Activated T-helper 9 cell treated with anti-CD3 and anti-CD28 coated beads, Interleukin-2, amount 50 U/mL, for 16 hours (primary cell): ENCODE measurements around the gene IRF5.

Source experiments
- DNase-seq: peaks from one replicate; pipeline ENCODE4 v3.0.0-alpha.2; 2020; ENCODE audit warnings: low read depth

Gene IRF5, protein sequence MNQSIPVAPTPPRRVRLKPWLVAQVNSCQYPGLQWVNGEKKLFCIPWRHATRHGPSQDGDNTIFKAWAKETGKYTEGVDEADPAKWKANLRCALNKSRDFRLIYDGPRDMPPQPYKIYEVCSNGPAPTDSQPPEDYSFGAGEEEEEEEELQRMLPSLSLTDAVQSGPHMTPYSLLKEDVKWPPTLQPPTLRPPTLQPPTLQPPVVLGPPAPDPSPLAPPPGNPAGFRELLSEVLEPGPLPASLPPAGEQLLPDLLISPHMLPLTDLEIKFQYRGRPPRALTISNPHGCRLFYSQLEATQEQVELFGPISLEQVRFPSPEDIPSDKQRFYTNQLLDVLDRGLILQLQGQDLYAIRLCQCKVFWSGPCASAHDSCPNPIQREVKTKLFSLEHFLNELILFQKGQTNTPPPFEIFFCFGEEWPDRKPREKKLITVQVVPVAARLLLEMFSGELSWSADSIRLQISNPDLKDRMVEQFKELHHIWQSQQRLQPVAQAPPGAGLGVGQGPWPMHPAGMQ

GRCh38 chr7:128937647-128938543 lies at the start of gene IRF5:
IRF5 (plus strand) TSS chr7:128937927; CDS start chr7:128942082, 4,155 bp downstream.
- DNase-seq, result no peak

GRCh38 chr7:128888039-128888755 lies 49.5 kb upstream of the IRF5 start:
- DNase-seq, result no peak

- no peak for DNase-seq
Measured at GRCh38 chr7:128888756-128889095, 49.0 kb upstream of the IRF5 start.

DNA sequence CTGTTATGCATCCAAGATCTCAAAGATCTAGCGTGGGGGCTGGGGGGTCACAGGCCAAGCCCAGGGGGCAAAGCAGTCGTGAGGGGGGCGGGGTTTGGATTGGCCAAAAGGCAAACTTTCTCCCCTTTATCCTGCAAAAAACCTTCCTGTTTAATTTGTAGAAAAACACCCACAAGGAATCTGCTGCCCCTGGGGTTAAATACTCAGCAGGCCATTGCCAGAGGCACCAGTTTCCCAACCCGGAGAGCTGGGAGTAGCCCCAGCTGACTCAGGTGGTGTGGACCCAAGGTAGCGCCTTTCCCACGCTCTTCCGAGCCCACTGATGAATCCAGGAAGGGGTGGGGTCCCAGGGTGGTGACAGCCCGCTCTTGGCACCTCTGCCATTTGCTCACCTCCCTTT lies 48.6 kb upstream of the IRF5 start:
- DNase-seq, result no peak

DNA sequence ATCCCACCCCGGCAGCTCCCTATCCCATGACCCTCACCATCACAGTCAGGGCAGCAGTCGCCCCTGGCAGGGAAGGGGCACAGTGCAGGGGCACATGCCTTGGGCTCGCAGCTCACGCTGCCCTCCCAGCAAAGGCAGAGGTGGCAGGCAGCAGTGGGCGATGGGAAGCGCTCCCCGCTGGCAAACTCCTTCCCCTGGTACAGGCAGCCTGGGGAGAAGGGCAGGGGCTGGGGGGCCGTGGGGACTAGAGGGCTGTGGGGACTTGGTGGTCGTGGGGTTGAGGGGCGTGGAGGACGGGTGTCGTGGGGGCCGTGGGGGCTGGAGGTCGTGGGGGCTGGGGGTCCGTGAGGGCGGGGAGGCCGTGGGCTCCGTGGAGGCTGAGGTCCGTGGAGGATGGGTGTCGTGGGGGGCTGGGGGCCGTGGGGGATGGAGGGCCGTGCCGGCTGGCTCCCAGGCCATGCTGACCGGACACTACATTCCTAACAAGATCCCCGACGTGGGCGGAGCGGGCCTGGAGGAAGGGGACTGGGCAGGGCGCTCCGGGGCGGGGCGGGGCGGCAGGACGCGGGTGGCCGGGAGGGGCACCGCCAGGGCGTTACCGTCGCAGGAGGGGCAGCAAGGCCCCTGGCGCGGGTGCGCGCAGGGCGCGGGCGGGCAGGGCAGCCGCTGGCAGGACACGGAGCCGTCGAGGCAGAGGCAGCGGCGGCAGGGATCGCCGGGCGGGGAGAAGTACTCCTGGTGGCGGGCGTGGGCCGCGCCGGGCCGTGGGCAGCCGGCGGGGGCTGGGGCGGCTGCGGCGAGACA lies 47.2 kb upstream of the IRF5 start:
- no peak for DNase-seq

- no peak for DNase-seq
Measured at GRCh38 chr7:128891110-128891941, 46.4 kb upstream of the IRF5 start.

- DNase-seq, result no peak
Measured at GRCh38 chr7:128891942-128892269, 45.8 kb upstream of the IRF5 start.

DNA sequence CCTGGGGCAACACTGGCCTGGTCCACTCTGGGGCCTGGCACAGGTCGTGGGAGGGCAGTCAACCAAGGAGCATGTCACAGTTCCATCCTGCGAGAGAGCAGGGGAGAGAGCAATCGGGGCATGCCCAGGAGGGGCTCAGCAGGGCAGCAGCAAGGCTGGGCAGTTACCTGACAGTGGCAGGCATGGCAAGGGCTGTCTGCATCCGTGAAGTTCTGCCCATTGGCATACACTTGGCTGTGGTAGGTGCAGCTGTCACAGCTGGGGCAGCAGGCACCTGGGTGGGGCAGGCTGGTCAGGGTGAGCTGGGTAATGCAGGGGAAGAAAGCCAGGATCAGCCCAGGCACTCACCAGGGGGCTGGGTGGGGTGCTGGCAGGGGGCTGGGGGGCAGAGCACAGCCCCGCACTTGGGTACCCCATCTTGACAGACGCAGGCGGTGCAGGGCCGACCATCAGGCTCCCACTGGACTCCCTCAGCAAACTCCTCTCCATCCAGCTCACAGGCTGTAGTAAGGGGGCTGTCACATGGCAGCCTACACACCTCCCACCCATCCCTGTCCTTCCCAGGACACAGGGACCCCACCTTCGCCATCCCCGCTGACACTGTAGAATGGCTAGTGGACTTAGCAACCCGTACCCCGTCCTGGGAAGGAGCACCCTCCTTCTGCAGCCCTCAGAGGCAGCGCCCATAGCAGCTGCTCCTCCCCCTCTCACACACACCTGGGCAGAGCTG lies 45.0 kb upstream of the IRF5 start:
- no peak for DNase-seq

GRCh38 chr7:128893251-128894100 lies 44.3 kb upstream of the IRF5 start:
- DNase-seq, result no peak

DNA sequence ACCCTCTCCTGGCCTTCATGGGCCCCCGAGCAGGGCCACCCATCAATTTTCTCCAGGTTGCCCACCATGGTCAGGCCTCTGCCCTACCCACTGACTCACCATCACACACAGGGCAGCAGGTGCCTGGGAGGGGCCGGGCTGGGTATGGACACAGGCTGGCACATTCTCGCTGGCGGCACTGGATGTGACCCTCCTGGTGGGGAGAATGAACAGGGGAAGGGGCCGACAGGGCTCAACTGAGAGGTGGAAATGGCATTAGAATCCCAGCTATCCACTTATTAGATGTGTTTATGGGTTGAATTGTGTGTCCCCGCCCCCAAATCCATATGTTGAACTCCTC lies 43.7 kb upstream of the IRF5 start:
- DNase-seq, result no peak

- DNase-seq, result no peak
Measured at GRCh38 chr7:128895320-128895719, 42.4 kb upstream of the IRF5 start.

DNA sequence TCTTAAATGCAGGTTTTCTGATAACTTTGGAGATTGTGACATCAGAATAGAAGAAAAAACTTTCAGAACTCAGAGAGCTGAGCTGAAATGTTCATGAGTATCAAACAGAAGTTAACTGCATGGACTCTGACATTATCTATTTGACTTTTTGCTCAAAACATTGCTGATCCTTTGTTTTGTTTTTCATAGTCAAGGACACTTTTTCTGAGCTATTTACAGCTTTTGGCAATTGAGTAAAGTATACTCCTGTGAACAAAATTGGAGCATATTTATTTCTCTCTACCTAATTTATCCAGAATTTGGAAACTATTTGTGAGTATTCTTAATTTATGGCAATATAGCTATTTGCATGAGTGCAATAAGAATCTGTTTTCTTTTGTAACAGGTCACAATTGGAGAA lies 38.3 kb upstream of the IRF5 start:
- no peak for DNase-seq

DNA sequence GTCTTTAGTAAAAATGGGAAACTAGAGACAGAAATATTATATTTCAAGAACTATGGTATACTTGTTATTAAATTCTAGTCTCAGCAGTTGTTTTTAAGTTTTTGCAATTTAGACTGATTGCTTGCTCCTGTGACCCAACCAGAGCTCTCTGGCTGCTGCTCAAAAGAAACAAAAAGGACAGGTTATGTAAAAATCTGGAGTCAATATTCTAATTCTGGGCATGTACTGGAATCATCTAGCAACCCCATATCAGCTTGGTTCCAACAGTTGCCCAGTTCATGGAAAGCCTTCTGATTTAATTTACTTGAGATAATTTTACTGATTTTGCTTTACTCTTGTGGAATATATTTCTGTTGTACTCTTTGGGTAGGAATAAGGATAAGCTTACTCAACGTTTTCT lies 37.5 kb upstream of the IRF5 start:
- no peak for DNase-seq

GRCh38 chr7:128902761-128903585 lies 34.8 kb upstream of the IRF5 start:
- DNase-seq, result no peak

DNA sequence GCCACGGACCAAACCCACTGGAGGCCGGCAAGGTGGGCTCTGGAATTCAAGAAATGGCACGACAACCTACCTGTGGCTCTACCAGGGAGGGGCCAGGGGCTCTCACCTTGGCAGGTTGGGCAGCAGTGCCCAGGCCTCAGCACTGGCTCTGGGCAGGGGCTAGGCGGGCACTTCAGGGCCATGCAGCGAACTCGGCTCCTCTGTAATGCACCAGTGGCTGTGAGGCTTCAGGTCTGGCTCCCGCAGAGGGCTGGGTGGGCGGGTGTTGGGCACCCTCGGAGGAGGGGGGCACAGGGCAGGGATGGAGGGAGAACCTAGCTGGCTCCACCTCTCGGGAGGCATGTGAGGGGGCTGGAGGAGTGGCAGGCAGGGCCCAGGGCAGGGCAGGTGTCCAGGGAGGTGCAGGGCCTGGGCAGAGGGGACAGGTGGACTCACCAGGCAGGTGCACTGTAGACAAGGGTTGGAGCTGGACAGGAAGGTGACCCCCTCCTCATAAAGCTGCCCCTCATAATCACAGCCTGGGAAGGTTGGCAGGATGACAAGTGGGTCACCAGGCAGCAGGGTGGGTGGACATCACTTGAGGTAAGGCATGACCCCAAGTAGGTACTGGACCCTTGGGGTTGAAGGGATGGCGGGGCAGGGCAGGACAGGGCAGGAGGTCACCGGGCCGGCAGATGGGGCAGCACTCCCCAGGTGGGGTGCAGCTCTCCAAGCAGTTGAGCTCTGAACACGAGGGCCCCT lies 33.9 kb upstream of the IRF5 start:
- DNase-seq, result no peak

- no peak for DNase-seq
Measured at GRCh38 chr7:128904381-128905197, 33.1 kb upstream of the IRF5 start.
